GM19452 (cell line): ENCODE data around the gene TRIM41.
"Not testable (repeated sequence)": the region's sequence is repeated elsewhere in the genome, so short reads cannot be mapped to it uniquely, and the experiment has no call there.

ENCODE experiments used
- ATAC-seq: cut with Tn5 transposase; IDR thresholded peaks from one replicate; pipeline ENCODE4 v1.9.1; 2021; ENCODE audit not compliant: unreplicated experiment

TRIM41 gene

GRCh38 chr5:181282874-181283273 lies 59.8 kb downstream of the TRIM41 start:
- ATAC-seq, result no peak

GRCh38 chr5:181283347-181283746 lies 60.3 kb downstream of the TRIM41 start:
- ATAC-seq, result no peak

GRCh38 chr5:181283841-181284755 lies 61.0 kb downstream of the TRIM41 start:
- not testable (repeated sequence) for ATAC-seq
